ENCODE measurements around the gene EPHB1. TPM values are rescaled to one million over a fixed set of nuclear protein-coding genes. Genes with fewer than 3 reads are reported as not detected.

EPHB1 gene
- total RNA-seq, 1 experiment from 2014 or later: 2.8 TPM

DNA sequence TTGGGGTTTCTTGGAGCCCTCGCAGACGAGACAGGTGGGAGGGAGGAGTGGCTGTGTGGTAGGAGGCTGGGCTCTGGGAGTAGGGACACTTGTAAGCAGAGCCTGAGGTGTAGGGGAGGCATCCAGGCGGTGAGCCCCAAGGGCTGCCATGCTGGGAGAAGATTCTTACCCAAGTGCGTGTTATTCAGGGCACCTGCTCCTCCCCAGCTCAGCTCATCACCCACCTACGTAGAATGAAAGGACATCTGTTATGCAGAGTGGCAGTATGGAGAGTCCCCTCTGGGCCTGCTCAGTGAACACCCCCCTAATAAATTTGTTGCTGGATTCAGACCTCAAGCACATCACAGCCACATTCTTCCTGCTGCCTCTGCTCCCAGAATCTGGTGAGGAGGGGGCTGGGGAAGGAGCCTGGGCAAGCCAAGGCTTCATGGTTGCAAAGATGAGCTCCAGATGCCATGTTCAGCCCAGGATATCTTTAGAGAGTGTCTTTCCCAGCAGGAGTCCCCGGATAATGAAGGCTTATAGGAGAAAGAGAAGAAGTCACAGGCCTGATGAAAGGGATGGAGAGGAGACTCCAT is 261.8 kb downstream of the EPHB1 start:
- Histone ChIP-seq H2BK15ac (ENCODE audit: low read depth, low read length) (no peak overlapping the region), H4K5ac (ENCODE audit: insufficient read length, low read depth, low read length) (no peak overlapping the region), H3K14ac (ENCODE audit: insufficient read depth, low read length) (no peak overlapping the region), H4K20me1 (ENCODE audit: control insufficient read depth, insufficient read depth, insufficient read length) (no peaks in the 10 kb centered on the region), H3K18ac (ENCODE audit: insufficient read length, low read depth, low read length) (no peak overlapping the region), H3K4me2 (ENCODE audit: insufficient read depth, insufficient read length, low read length) (no peak overlapping the region), H3K56ac (ENCODE audit: insufficient read length, low read depth, low read length) (no peak overlapping the region), H2BK12ac (ENCODE audit: insufficient read length, low read depth, low read length) (no peak overlapping the region), H3T11ph (ENCODE audit: low read length) (no peak overlapping the region), H2AK5ac (ENCODE audit: insufficient read length, low read length) (no peak overlapping the region), H2BK20ac (ENCODE audit: low read depth, low read length, poor library complexity, severe bottlenecking) (no peak overlapping the region), H2AFZ (ENCODE audit: low read length) (no peak overlapping the region), H3K27me3 (ENCODE audit: insufficient read depth, low read length) (no peaks in the 10 kb centered on the region), H3K23ac (ENCODE audit: insufficient read length, low read depth, low read length) (no peak overlapping the region), H3K9ac (ENCODE audit: extremely low read depth, insufficient read length, low read length) (no peak overlapping the region), H3K79me1 (ENCODE audit: insufficient read depth, low read depth, low read length, poor library complexity, severe bottlenecking) (no peaks in the 10 kb centered on the region), H4K8ac (replicated peaks; ENCODE audit: insufficient read length, low read depth, low read length) (no peak overlapping the region), H3K4me1 (ENCODE audit: insufficient read depth, low read length) (no peaks in the 10 kb centered on the region), H3K9me3 (ENCODE audit: control insufficient read depth, low read depth, low read length) (no peaks in the 10 kb centered on the region), H3K79me2 (ENCODE audit: insufficient read depth, low read length) (no peaks in the 10 kb centered on the region), H3K27ac (ENCODE audit: insufficient read length, low read depth, low read length) (no peak overlapping the region), H3K4ac (ENCODE audit: low read depth, low read length) (no peak overlapping the region), H2BK5ac (ENCODE audit: insufficient read length, low read length) (no peak overlapping the region), H2BK120ac (ENCODE audit: low read depth, low read length, poor library complexity, severe bottlenecking) (no peak overlapping the region), H4K91ac (ENCODE audit: insufficient read length, low read depth, low read length) (no peak overlapping the region), H3K23me2 (ENCODE audit: insufficient read length, low read depth, low read length, poor library complexity, severe bottlenecking) (no peaks in the 10 kb centered on the region)
- Mint-ChIP-seq H3K4me1 (peaks cover 4 to 7% of the 10 kb centered on the region in 2 experiments; a peak in 3 of 4 replicates), H3K36me3 (ENCODE audit: insufficient read depth in 1 of 3, low read depth in 3 of 3) (0 out of 7 replicates have a peak, but pooled peaks cover 0 to under 1% (median 0%) of the 10 kb centered on the region in 3 experiments), H3K9me3 (peaks cover 0 to under 1% of the 10 kb centered on the region in 2 experiments; a peak in 1 of 5 replicates), H3K27me3 (ENCODE audit: low read depth) (no peaks in the 10 kb centered on the region; the same call in none of the 2 replicates), H3K4me3 (no peak overlapping the region), H3K27ac (no peak overlapping the region)
- WGBS (ENCODE audit: extremely low coverage, insufficient read length, low lambda C conversion rate): no CpG with 5 or more reads among the region's 6 CpGs
- no peak for DNase-seq
- TF ChIP-seq, protein P1, sequence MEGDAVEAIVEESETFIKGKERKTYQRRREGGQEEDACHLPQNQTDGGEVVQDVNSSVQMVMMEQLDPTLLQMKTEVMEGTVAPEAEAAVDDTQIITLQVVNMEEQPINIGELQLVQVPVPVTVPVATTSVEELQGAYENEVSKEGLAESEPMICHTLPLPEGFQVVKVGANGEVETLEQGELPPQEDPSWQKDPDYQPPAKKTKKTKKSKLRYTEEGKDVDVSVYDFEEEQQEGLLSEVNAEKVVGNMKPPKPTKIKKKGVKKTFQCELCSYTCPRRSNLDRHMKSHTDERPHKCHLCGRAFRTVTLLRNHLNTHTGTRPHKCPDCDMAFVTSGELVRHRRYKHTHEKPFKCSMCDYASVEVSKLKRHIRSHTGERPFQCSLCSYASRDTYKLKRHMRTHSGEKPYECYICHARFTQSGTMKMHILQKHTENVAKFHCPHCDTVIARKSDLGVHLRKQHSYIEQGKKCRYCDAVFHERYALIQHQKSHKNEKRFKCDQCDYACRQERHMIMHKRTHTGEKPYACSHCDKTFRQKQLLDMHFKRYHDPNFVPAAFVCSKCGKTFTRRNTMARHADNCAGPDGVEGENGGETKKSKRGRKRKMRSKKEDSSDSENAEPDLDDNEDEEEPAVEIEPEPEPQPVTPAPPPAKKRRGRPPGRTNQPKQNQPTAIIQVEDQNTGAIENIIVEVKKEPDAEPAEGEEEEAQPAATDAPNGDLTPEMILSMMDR (conservative IDR thresholded peaks at IDR 0.05): no peak

Measured in H9 (cell line).